ENCODE measurements around the gene SUPT3H. TPM values are rescaled to one million over a fixed set of nuclear protein-coding genes. Genes with fewer than 3 reads are reported as not detected.

Gene SUPT3H
- total and polyA plus RNA-seq, 5 experiments from 2014 or later, result 16.9 to 20.8 (median 20.0) TPM

DNA sequence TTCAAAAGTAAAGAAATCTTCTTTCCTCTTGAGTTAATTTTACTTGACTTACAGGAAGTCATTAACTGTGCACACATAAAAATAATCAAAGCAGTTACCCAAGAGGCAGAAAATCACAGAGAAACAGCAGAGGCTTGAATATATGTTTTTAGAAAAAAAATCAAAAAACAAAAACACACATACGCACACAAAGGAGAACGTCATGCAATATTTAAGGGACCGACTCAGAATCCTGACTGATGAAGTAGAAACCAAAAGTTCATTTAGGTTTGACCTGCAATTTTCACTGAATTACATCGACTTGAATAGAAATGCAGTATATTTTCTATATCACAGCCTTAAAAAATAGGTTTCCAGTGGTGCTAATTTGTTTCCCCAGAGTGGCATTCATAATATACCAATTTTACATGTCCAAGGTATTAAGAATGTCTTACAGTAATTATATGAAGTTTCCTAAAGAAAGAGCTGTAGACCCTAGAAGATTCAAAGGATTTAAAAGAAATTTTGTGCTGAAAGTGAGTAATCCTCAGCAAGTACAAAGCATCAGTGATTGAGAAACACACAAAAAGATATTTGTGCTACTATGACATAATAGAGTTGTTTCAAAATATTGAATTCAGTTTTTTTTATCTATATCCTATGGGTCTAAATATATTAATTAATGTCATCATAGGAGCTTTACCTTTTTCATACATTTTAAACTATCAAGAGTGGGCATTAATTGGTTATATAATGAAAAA, 408.1 kb downstream of the SUPT3H start:
- Mint-ChIP-seq H3K4me1 (peaks cover 16 to 57% (median 36%) of the 10 kb centered on the region in 4 donors), H3K27ac (peak overlapping the region in 9 of 10 donors; percentile 13 to 88 (median 55)), H3K4me3 (peak overlapping the region; percentile 3 to 83 (median 68)), H3K36me3 (peaks cover 0 to 22% (median 9%) of the 10 kb centered on the region in 3 donors), H3K9me3 (peaks cover 0 to 15% (median 9%) of the 10 kb centered on the region in 9 donors), H3K27me3 (no peaks in the 10 kb centered on the region)
- peak in 2 of 10 donors; percentile 30 to 48 for DNase-seq
- POLR2A ChIA-PET, result no interaction called here
- ATAC-seq, result peak; percentile 30 to 84

DNA sequence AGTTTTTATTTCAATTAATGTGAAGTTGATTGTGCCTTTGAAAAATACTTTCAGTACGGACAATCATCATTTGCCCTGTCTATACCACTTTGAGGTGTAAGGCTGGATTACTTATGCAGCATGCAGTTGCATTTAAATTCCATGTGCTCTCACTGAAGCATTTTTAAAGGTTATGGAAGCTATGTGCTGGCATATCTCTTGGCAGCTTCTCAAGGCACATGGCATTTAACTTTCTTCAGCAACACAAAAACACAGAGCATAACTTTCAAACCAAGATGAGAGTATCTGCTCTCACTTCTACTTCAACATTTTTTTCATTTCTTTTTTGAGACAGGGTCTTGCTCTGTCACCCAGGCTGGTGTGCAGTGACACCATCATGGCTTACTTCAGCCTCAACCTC, 410.3 kb downstream of the SUPT3H start:
- DNase-seq, result no peak
- peaks cover 11 to 44% (median 28%) of the 10 kb centered on the region in 4 donors for H3K4me1 Mint-ChIP-seq
- peaks cover 0 to 11% (median 0%) of the 10 kb centered on the region in 3 donors for H3K36me3 Mint-ChIP-seq
- H3K9me3 Mint-ChIP-seq, result peaks cover 0 to 4% (median 0%) of the 10 kb centered on the region in 9 donors
- H3K27ac Mint-ChIP-seq, result no peak overlapping the region
- no peaks in the 10 kb centered on the region for H3K27me3 Mint-ChIP-seq
- POLR2A ChIA-PET, result interaction anchor here (1.0 kb wide), 1 partner anchor 34 kb away, joined by 3 read pairs; no protein-coding TSS in a partner anchor
- H3K4me3 Mint-ChIP-seq, result no peak overlapping the region
- no peak for ATAC-seq

GRCh38 chr6:44966449-44967092, 411.2 kb downstream of the SUPT3H start:
- H3K36me3 Mint-ChIP-seq, result peaks cover 0 to 7% (median 0%) of the 10 kb centered on the region in 3 donors
- H3K4me3 Mint-ChIP-seq, result peak overlapping the region in 2 of 10 donors; percentile 8 to 19
- peaks cover 0 to 4% (median 0%) of the 10 kb centered on the region in 9 donors for H3K9me3 Mint-ChIP-seq
- ATAC-seq (no peak), DNase-seq (no peak)
- POLR2A ChIA-PET, result interaction anchor here (1.0 kb wide), 1 partner anchor 33 kb away, joined by 3 read pairs; no protein-coding TSS in a partner anchor
- H3K4me1 Mint-ChIP-seq, result peaks cover 11 to 40% (median 27%) of the 10 kb centered on the region in 4 donors
- H3K27me3 Mint-ChIP-seq, result no peaks in the 10 kb centered on the region
- H3K27ac Mint-ChIP-seq, result peak overlapping the region in 2 of 10 donors; percentile 26 to 64

- no peak overlapping the region for H3K27ac Mint-ChIP-seq
Measured at GRCh38 chr6:44965708-44966107, 412.0 kb downstream of the SUPT3H start.

DNA sequence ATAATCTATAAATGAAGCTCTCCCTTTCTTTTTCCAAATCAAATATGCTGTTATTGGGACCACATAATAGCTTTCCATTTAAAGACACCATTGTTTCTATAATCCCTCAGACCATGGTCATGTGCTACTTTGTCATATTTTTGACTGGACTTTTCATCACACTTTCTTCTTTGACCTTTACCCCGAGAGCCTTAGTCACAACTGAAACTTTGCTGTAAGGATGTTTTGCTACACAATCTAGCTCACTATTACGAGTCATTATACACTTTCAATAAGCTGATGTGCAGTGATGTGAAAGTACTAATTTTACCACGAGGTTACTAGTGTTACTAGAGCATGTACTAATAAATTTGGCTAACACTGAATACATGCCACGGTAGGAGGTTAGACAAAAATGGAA, 416.8 kb downstream of the SUPT3H start:
- POLR2A ChIA-PET, result no interaction called here
- no peaks in the 10 kb centered on the region for H3K27me3 Mint-ChIP-seq
- H3K27ac Mint-ChIP-seq, result no peak overlapping the region
- H3K4me3 Mint-ChIP-seq, result no peak overlapping the region
- H3K4me1 Mint-ChIP-seq, result peaks cover 2 to 24% (median 6%) of the 10 kb centered on the region in 4 donors
- H3K36me3 Mint-ChIP-seq, result peaks cover 0 to 4% (median 0%) of the 10 kb centered on the region in 3 donors
- no peak for ATAC-seq
- no peaks in the 10 kb centered on the region for H3K9me3 Mint-ChIP-seq
- no peak for DNase-seq

More at GRCh38 chr6:44965708-44966107, 412.0 kb downstream of the SUPT3H start:
- ATAC-seq (no peak), DNase-seq (no peak)
- peaks cover 11 to 40% (median 26%) of the 10 kb centered on the region in 4 donors for H3K4me1 Mint-ChIP-seq
- no peak overlapping the region for H3K4me3 Mint-ChIP-seq
- H3K36me3 Mint-ChIP-seq, result peaks cover 0 to 3% (median 0%) of the 10 kb centered on the region in 3 donors
- no peaks in the 10 kb centered on the region for H3K9me3 Mint-ChIP-seq
- no peaks in the 10 kb centered on the region for H3K27me3 Mint-ChIP-seq
- POLR2A ChIA-PET, result interaction anchor here (1.9 kb wide), 1 partner anchor 11 kb away, joined by 5 read pairs; no protein-coding TSS in a partner anchor

GRCh38 chr6:44959651-44960050, 418.1 kb downstream of the SUPT3H start:
- no peaks in the 10 kb centered on the region for H3K9me3 Mint-ChIP-seq
- POLR2A ChIA-PET, result interaction anchor here (0.7 kb wide), 1 partner anchor 254 kb away, joined by 4 read pairs; no protein-coding TSS in a partner anchor
- peaks cover 0 to 6% (median 0%) of the 10 kb centered on the region in 3 donors for H3K36me3 Mint-ChIP-seq
- ATAC-seq (no peak), DNase-seq (no peak)
- no peak overlapping the region for H3K4me3 Mint-ChIP-seq
- no peaks in the 10 kb centered on the region for H3K27me3 Mint-ChIP-seq
- no peak overlapping the region for H3K27ac Mint-ChIP-seq
- peaks cover 1 to 16% (median 2%) of the 10 kb centered on the region in 4 donors for H3K4me1 Mint-ChIP-seq

GRCh38 chr6:44957156-44957555, 420.6 kb downstream of the SUPT3H start:
- Mint-ChIP-seq H3K27ac (no peak overlapping the region), H3K27me3 (no peaks in the 10 kb centered on the region), H3K36me3 (peaks cover 0 to 16% (median 4%) of the 10 kb centered on the region in 3 donors), H3K4me1 (peaks cover 1 to 12% (median 2%) of the 10 kb centered on the region in 4 donors), H3K9me3 (no peaks in the 10 kb centered on the region), H3K4me3 (no peak overlapping the region)
- POLR2A ChIA-PET, result no interaction called here
- no peak for DNase-seq
- ATAC-seq, result no peak

DNA sequence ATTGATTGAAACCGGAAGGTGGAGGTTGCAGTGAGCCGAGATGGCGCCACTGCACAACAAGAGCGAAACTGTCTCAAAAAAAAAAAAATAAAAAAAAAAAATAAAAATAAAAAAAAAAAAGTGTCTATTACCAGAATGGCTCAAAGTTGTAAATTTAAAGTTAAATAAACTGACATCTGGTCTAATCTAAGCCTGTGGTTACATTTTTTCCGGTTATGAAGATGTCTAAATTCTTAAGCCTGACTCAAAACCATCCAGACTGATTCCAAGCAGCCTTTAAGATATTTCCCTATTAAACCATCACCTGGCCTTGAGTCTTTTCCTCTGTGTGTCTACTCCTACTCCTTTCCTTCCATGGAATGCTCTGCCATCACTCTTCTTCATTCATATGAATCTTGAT, 421.3 kb downstream of the SUPT3H start:
- Mint-ChIP-seq H3K36me3 (peaks cover 0 to 18% (median 4%) of the 10 kb centered on the region in 3 donors), H3K27me3 (no peaks in the 10 kb centered on the region), H3K4me1 (peaks cover 3 to 15% (median 6%) of the 10 kb centered on the region in 4 donors), H3K27ac (peak overlapping the region in 2 of 10 donors; percentile 48 to 61), H3K4me3 (no peak overlapping the region), H3K9me3 (no peaks in the 10 kb centered on the region)
- POLR2A ChIA-PET, result interaction anchor here (1.5 kb wide), 1 partner anchor 11 kb away, joined by 4 read pairs; no protein-coding TSS in a partner anchor
- ATAC-seq (no peak), DNase-seq (no peak)

DNA sequence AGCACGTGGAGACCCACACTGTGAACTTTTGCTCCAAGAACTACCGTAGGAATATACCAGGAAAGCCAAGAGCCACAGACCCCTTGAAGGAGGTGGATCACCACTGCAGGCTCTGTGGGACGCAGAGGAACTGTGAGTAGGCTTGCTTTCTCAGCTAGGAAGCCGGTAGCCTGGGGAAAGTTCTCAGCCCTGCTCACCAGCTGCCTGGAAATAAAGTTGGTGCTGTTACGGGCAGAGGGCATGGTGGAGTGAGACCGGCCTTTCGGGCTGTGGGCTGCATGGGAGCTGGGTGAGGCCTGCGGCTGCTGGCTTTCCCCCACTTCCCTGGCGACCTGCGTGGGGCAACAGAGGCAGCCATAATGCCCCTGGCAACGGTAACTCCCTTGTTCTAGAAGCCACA, 422.6 kb downstream of the SUPT3H start:
- Mint-ChIP-seq H3K36me3 (peaks cover 0 to 16% (median 5%) of the 10 kb centered on the region in 3 donors), H3K4me1 (peaks cover 6 to 17% (median 12%) of the 10 kb centered on the region in 4 donors), H3K27ac (peak overlapping the region in 2 of 10 donors; percentile 37 to 43), H3K9me3 (peaks cover 0 to 6% (median 1%) of the 10 kb centered on the region in 9 donors), H3K4me3 (no peak overlapping the region), H3K27me3 (no peaks in the 10 kb centered on the region)
- DNase-seq (no peak), ATAC-seq (no peak)
- POLR2A ChIA-PET, result interaction anchor here (1.5 kb wide), 1 partner anchor 10 kb away, joined by 4 read pairs; no protein-coding TSS in a partner anchor

GRCh38 chr6:44954281-44954680, 423.5 kb downstream of the SUPT3H start:
- DNase-seq (no peak), ATAC-seq (no peak)
- Mint-ChIP-seq H3K27me3 (no peaks in the 10 kb centered on the region), H3K36me3 (peaks cover 0 to 25% (median 10%) of the 10 kb centered on the region in 3 donors), H3K27ac (no peak overlapping the region), H3K9me3 (peaks cover 0 to 14% (median 9%) of the 10 kb centered on the region in 9 donors), H3K4me3 (no peak overlapping the region), H3K4me1 (peaks cover 6 to 17% (median 13%) of the 10 kb centered on the region in 4 donors)
- POLR2A ChIA-PET, result no interaction called here

GRCh38 chr6:44951253-44951747, 426.4 kb downstream of the SUPT3H start:
- POLR2A ChIA-PET, result no interaction called here
- Mint-ChIP-seq H3K27ac (peak overlapping the region in 7 of 10 donors; percentile 2 to 67 (median 16)), H3K27me3 (no peaks in the 10 kb centered on the region), H3K9me3 (peaks cover 5 to 30% (median 15%) of the 10 kb centered on the region in 9 donors), H3K4me3 (peak overlapping the region in 3 of 10 donors; percentile 1 to 37 (median 21)), H3K36me3 (peaks cover 2 to 39% (median 16%) of the 10 kb centered on the region in 3 donors), H3K4me1 (peaks cover 4 to 14% (median 11%) of the 10 kb centered on the region in 4 donors)
- ATAC-seq (peak; percentile 61 to 64), DNase-seq (peak in 2 of 10 donors; percentile 10 to 26)

- H3K9me3 Mint-ChIP-seq, result peaks cover 6 to 32% (median 24%) of the 10 kb centered on the region in 9 donors
- no peak overlapping the region for H3K27ac Mint-ChIP-seq
- H3K4me1 Mint-ChIP-seq, result peaks cover 4 to 14% (median 11%) of the 10 kb centered on the region in 4 donors
- no peak overlapping the region for H3K4me3 Mint-ChIP-seq
- H3K27me3 Mint-ChIP-seq, result no peaks in the 10 kb centered on the region
- DNase-seq, result no peak
- peaks cover 2 to 49% (median 21%) of the 10 kb centered on the region in 3 donors for H3K36me3 Mint-ChIP-seq
- ATAC-seq, result no peak
- POLR2A ChIA-PET, result no interaction called here
Measured at GRCh38 chr6:44949596-44950201, 428.0 kb downstream of the SUPT3H start.

All from naive thymus-derived CD8-positive, alpha-beta T cell (primary cell).